Chondrocyte (in vitro differentiated cells): Measurements from ENCODE around the gene DUSP6. TPM values are rescaled to one million over a fixed set of nuclear protein-coding genes. Genes with fewer than 3 reads are reported as not detected.
A peak's percentile ranks its signal among the peaks of the same experiment; 100 is the strongest.

ENCODE experiments used
- DNase-seq: peaks from one replicate; pipeline ENCODE4 v3.0.0; 2021; ENCODE audit warnings: mixed read lengths, low spot score
- H3K27ac Mint-ChIP-seq: one replicate; pipeline ENCODE4 v1.8.0; 2021; ENCODE audit warnings: mild to moderate bottlenecking, moderate library complexity, mixed read lengths; ENCODE audit not compliant: unreplicated experiment
- H3K27me3 Mint-ChIP-seq: 2 replicates; pipeline ENCODE4 v1.8.0; 2021; ENCODE audit warnings: low read depth, mixed read lengths
- H3K36me3 Mint-ChIP-seq: 2 replicates; pipeline ENCODE4 v1.8.0; 2021; ENCODE audit warnings: low read depth, mixed read lengths
- H3K4me1 Mint-ChIP-seq: 2 replicates; pipeline ENCODE4 v1.8.0; 2021; ENCODE audit warnings: low read depth, mild to moderate bottlenecking, mixed read lengths
- H3K4me3 Mint-ChIP-seq: one replicate; pipeline ENCODE4 v1.8.0; 2021; ENCODE audit warnings: mild to moderate bottlenecking, moderate library complexity, mixed read lengths; ENCODE audit not compliant: unreplicated experiment
- H3K9me3 Mint-ChIP-seq: 2 replicates; pipeline ENCODE4 v1.8.0; 2021; ENCODE audit warnings: low read depth, mixed read lengths
- long read RNA-seq: library from polyadenylated mRNA; stranded (forward); transcript quantifications from one replicate; pipeline ENCODE4 v2.0.0, GENCODE V29; 2021
- total RNA-seq: library from RNA; stranded (reverse); gene quantifications from 3 replicates; pipeline ENCODE4 v1.2.1, GENCODE V29; 2021
- TF ChIP-seq, protein P1 (sequence below): fragments of 200-600 bp; sonication (generic); IDR thresholded peaks from 2 replicates; pipeline ENCODE4 v1.5.0; 2021; ENCODE audit warnings: antibody characterized with exemption, mild to moderate bottlenecking, moderate library complexity

The DUSP6 gene, protein sequence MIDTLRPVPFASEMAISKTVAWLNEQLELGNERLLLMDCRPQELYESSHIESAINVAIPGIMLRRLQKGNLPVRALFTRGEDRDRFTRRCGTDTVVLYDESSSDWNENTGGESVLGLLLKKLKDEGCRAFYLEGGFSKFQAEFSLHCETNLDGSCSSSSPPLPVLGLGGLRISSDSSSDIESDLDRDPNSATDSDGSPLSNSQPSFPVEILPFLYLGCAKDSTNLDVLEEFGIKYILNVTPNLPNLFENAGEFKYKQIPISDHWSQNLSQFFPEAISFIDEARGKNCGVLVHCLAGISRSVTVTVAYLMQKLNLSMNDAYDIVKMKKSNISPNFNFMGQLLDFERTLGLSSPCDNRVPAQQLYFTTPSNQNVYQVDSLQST
- 5.9 to 9.9 TPM (median 8.3 TPM) in 3 replicates for total RNA-seq
- long read RNA-seq, full-length matches to known transcripts = 10 of 11 reads
- long read RNA-seq, partial matches to known transcripts = 0 of 11 reads
- long read RNA-seq, other reads (novel, unspliced or antisense) = 1 of 11 reads

DNA sequence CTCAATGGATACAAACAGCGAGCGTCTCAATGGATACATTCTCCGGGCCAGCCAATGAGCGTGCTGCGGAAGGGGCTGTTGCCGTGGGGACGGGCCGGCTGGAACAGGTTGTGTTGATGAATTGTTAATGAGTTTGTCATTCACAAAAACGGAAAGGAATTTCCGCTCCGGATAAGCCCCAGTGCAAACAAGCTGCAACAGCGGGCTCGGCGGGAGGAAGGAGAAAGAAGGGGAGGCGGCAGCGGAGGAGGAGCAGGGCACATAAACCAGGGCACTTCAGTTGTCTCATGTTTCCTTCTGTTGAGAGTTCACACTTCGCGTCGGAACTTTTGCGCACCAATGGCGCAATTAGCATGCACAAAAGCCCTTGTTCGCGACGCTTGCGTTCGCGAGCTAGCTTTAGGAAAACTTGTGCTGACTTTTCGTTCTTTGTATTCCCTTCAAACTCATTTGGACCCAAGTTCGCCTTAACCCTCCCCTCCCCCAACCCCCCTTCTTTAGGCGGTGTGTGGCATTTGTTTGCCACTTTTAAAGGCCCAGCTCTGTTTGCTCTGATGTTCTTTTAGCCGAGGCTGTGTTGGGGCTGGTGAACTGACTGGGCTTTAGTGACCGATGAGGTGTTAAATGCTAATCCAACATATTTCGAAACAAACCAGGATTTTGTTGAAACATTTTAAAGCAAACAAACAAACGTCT, at the start of gene DUSP6:
Gene DUSP6 (minus strand): TSS at position 10 of the 696 bp plus-strand sequence. CDS start 462 bp downstream, outside the sequence.
- H3K9me3 Mint-ChIP-seq = no peaks in the 10 kb centered on the region
- H3K27ac Mint-ChIP-seq = peak within 1 kb of the TSS; percentile 96
- no peaks in the 10 kb centered on the region for H3K36me3 Mint-ChIP-seq

GRCh38 chr12:89401433-89402058, 49.2 kb upstream of the DUSP6 start:
- Mint-ChIP-seq H3K27ac (no peak overlapping the region), H3K36me3 (no peaks in the 10 kb centered on the region), H3K4me1 (no peaks in the 10 kb centered on the region), H3K9me3 (no peaks in the 10 kb centered on the region), H3K4me3 (no peak overlapping the region), H3K27me3 (no peaks in the 10 kb centered on the region)
- no peak for DNase-seq
- TF ChIP-seq, protein P1, sequence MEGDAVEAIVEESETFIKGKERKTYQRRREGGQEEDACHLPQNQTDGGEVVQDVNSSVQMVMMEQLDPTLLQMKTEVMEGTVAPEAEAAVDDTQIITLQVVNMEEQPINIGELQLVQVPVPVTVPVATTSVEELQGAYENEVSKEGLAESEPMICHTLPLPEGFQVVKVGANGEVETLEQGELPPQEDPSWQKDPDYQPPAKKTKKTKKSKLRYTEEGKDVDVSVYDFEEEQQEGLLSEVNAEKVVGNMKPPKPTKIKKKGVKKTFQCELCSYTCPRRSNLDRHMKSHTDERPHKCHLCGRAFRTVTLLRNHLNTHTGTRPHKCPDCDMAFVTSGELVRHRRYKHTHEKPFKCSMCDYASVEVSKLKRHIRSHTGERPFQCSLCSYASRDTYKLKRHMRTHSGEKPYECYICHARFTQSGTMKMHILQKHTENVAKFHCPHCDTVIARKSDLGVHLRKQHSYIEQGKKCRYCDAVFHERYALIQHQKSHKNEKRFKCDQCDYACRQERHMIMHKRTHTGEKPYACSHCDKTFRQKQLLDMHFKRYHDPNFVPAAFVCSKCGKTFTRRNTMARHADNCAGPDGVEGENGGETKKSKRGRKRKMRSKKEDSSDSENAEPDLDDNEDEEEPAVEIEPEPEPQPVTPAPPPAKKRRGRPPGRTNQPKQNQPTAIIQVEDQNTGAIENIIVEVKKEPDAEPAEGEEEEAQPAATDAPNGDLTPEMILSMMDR = no peak

More for the DNA sequence above, at the start of gene DUSP6:
- peaks cover 50% of the 10 kb centered on the region for H3K4me1 Mint-ChIP-seq
- TF ChIP-seq, protein P1 = peak; percentile 11
- peak; percentile 97 for DNase-seq
- no peaks in the 10 kb centered on the region for H3K27me3 Mint-ChIP-seq
- peak within 1 kb of the TSS; percentile 85 for H3K4me3 Mint-ChIP-seq

GRCh38 chr12:89400415-89400814, 48.1 kb upstream of the DUSP6 start:
- Mint-ChIP-seq H3K4me1 (no peaks in the 10 kb centered on the region), H3K9me3 (no peaks in the 10 kb centered on the region), H3K36me3 (no peaks in the 10 kb centered on the region), H3K27ac (no peak overlapping the region), H3K4me3 (no peak overlapping the region), H3K27me3 (no peaks in the 10 kb centered on the region)
- no peak for DNase-seq
- TF ChIP-seq, protein P1 = no peak

DNA sequence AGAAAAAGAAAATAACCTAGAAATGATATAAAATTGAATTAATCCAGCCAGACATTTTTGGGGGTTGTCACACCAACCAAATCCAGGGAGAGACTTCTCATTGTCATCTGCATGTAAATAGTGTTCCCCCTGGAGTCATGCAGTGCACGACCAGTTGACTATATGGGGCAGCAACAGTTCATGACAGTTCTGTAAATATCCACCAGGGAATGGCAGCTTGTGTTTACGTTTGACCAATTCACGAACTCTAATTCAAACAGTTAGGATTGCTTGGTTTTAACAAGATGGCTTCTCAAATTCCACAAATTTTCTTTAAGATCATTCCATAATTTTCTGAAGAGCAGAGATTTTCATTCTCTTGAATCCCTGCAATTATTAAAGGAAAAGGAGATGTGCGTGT, 43.4 kb upstream of the DUSP6 start:
- no peaks in the 10 kb centered on the region for H3K9me3 Mint-ChIP-seq
- no peak overlapping the region for H3K27ac Mint-ChIP-seq
- H3K27me3 Mint-ChIP-seq = no peaks in the 10 kb centered on the region
- H3K4me1 Mint-ChIP-seq = peaks cover 8% of the 10 kb centered on the region
- H3K36me3 Mint-ChIP-seq = no peaks in the 10 kb centered on the region
- TF ChIP-seq, protein P1 = no peak
- DNase-seq = no peak
- H3K4me3 Mint-ChIP-seq = no peak overlapping the region
